HCT116 (cell line): Measurements from ENCODE around the gene TPK1. TPM values are rescaled to one million over a fixed set of nuclear protein-coding genes. Genes with fewer than 3 reads are reported as not detected.

Experiments used
- ATAC-seq: fragments of 200-7000 bp; cut with Tn5 transposase; 2 replicates; pipeline ENCODE4 v1.9.1; 2020; ENCODE audit warnings: mild to moderate bottlenecking, moderate library complexity
- BruUV-seq: library from RNA; stranded (reverse); fragments of 400-500 nt; replicated peaks from 2 replicates; lab custom pipeline; 2021; lab: Mats Ljungman, UMichigan
- CTCF ChIA-PET: fragments of 300-600 bp; sonication (Branson Sonifier 250); formaldehyde crosslinking; loops from one replicate; lab custom pipeline; 2021; ENCODE audit warnings: antibody characterized with exemption; lab: Charles Lee
- POLR2A ChIA-PET: fragments of 300-600, 350-600 bp; sonication (Branson Sonifier 250); formaldehyde crosslinking; loops from one replicate; lab custom pipeline; 2021; ENCODE audit warnings: antibody characterized with exemption; lab: Charles Lee
- RAD21 ChIA-PET, 2 experiments: fragments of 300-600 bp; sonication (Branson Sonifier 250); formaldehyde crosslinking; loops; one replicate each; lab custom pipeline; 2023; ENCODE audit warnings: low total read pairs in 2 of 2; ENCODE audit not compliant: uncharacterized antibody in 2 of 2, unreplicated experiment in 2 of 2, low non-redundant PET in 1 of 2; lab: Charles Lee
- DNase-seq: peaks from one replicate; pipeline ENCODE4 v3.0.0-alpha.2; 2010; ENCODE audit warnings: low read depth, low spot score
- H2AFZ ChIP-seq: fragments of 200-600 bp; shearing (Covaris generic), sonication (generic); 2 replicates; pipeline ENCODE4 v1.6.1; 2017; ENCODE audit warnings: low read depth, mixed run types, mixed read lengths, antibody characterized with exemption, low read length; ENCODE audit not compliant: poor library complexity, severe bottlenecking
- H3K27ac ChIP-seq: 2 replicates; pipeline ENCODE4 v1.5.1; 2012; ENCODE audit warnings: low read depth, low read length
- H3K27me3 ChIP-seq: fragments of 200-600 bp; sonication (generic); 2 replicates; pipeline ENCODE4 v1.6.1; 2016; ENCODE audit warnings: mixed run types, low read length, mixed read lengths; ENCODE audit not compliant: insufficient read depth
- H3K36me3 ChIP-seq, 2 experiments: fragments of 200-500 bp in 1 of 2; fragments of 200-600 bp in 1 of 2; sonication (Bioruptor generic) in 1 of 2; sonication (generic) in 1 of 2; 2 replicates each; pipeline versions ENCODE4 v1.5.1 to v1.6.1; 2014 to 2016; ENCODE audit warnings: low read length in 2 of 2, inconsistent platforms in 1 of 2, mixed read lengths in 1 of 2, mixed run types in 1 of 2; ENCODE audit not compliant: insufficient read depth in 2 of 2, control insufficient read depth in 1 of 2
- H3K4me1 ChIP-seq, 2 experiments: fragments of 200-600 bp in 1 of 2; sonication (generic) in 1 of 2; 2 replicates each; pipeline versions ENCODE4 v1.5.1 to v1.6.1; 2012 to 2017; ENCODE audit warnings: low read length in 2 of 2, inconsistent platforms in 1 of 2, mild to moderate bottlenecking in 1 of 2, mixed read lengths in 1 of 2, mixed run types in 1 of 2, moderate library complexity in 1 of 2; ENCODE audit not compliant: insufficient read depth in 2 of 2, control insufficient read depth in 1 of 2
- H3K4me2 ChIP-seq: fragments of 200-600 bp; sonication (generic); 2 replicates; pipeline ENCODE4 v1.6.1; 2017; ENCODE audit warnings: mixed run types, low read length, mixed read lengths
- H3K4me3 ChIP-seq, 2 experiments: fragments of 200-600 bp in 1 of 2; sonication (generic) in 1 of 2; replicated peaks in 1 of 2; 2 replicates each; pipeline ENCODE4 v1.5.1; 2011 to 2016; ENCODE audit warnings: low read length in 2 of 2, control low read depth in 1 of 2, low read depth in 1 of 2, mild to moderate bottlenecking in 1 of 2, mixed read lengths in 1 of 2, mixed run types in 1 of 2
- H3K79me2 ChIP-seq: fragments of 200-600 bp; sonication (generic); 2 replicates; pipeline ENCODE4 v1.6.1; 2017; ENCODE audit warnings: mild to moderate bottlenecking, mixed run types, low read length, moderate library complexity, mixed read lengths; ENCODE audit not compliant: insufficient read depth
- H3K9ac ChIP-seq: fragments of 200-600 bp; sonication (generic); 2 replicates; pipeline ENCODE4 v1.6.1; 2016; ENCODE audit warnings: low read length, mixed read lengths
- H3K9me2 ChIP-seq: fragments of 200-600 bp; sonication (generic), shearing (Covaris generic); 2 replicates; pipeline ENCODE4 v1.6.1; 2017; ENCODE audit warnings: mixed run types, mild to moderate bottlenecking, moderate library complexity; ENCODE audit not compliant: insufficient read depth
- H3K9me3 ChIP-seq, 2 experiments: fragments of 200-500 bp in 1 of 2; fragments of 200-600 bp in 1 of 2; sonication (Bioruptor generic) in 1 of 2; sonication (generic) in 1 of 2; 2 replicates each; pipeline ENCODE4 v1.6.1; 2014 to 2017; ENCODE audit warnings: low read length in 2 of 2, mixed read lengths in 2 of 2, inconsistent platforms in 1 of 2, low read depth in 1 of 2, mild to moderate bottlenecking in 1 of 2, mixed run types in 1 of 2, moderate library complexity in 1 of 2; ENCODE audit not compliant: control insufficient read depth in 1 of 2, insufficient read depth in 1 of 2
- H4K20me1 ChIP-seq: fragments of 200-600 bp; sonication (generic), shearing (Covaris generic); 2 replicates; pipeline ENCODE4 v1.6.1; 2017; ENCODE audit warnings: mixed run types, mild to moderate bottlenecking, moderate library complexity; ENCODE audit not compliant: insufficient read depth
- ATF3 ChIP-seq: IDR thresholded peaks from 2 replicates; pipeline ENCODE4 v1.6.1; 2012
- CBX3 ChIP-seq: IDR thresholded peaks from 2 replicates; pipeline ENCODE4 v1.6.1; 2012; ENCODE audit warnings: low read depth
- CEBPB ChIP-seq: IDR thresholded peaks from 2 replicates; pipeline ENCODE4 v1.6.1; 2012; ENCODE audit warnings: low read depth
- EGR1 ChIP-seq: IDR thresholded peaks from 2 replicates; pipeline ENCODE4 v1.6.1; 2012; ENCODE audit warnings: low read depth
- ELF1 ChIP-seq: IDR thresholded peaks from 2 replicates; pipeline ENCODE4 v1.6.1; 2012; ENCODE audit warnings: low read depth, borderline replicate concordance
- EZH2 ChIP-seq: fragments of 200-600 bp; sonication (generic); IDR thresholded peaks from 2 replicates; pipeline ENCODE4 v1.6.1; 2017; ENCODE audit warnings: antibody characterized with exemption, mixed run types
- FOSL1 ChIP-seq: IDR thresholded peaks from 2 replicates; pipeline ENCODE4 v1.6.1; 2012; ENCODE audit warnings: low read depth
- JUND ChIP-seq: IDR thresholded peaks from 2 replicates; pipeline ENCODE4 v1.6.1; 2012
- MAX ChIP-seq: IDR thresholded peaks from 2 replicates; pipeline ENCODE4 v1.6.1; 2012
- POLR2A ChIP-seq: IDR thresholded peaks from 2 replicates; pipeline ENCODE4 v1.7.0; 2011; ENCODE audit warnings: borderline replicate concordance; ENCODE audit not compliant: insufficient read depth, insufficient read length; ENCODE audit errors: extremely low read depth
- POLR2AphosphoS5 ChIP-seq: IDR thresholded peaks from 2 replicates; pipeline ENCODE4 v1.6.1; 2011; ENCODE audit warnings: mild to moderate bottlenecking, low read depth, low read length, moderate library complexity
- RAD21 ChIP-seq: IDR thresholded peaks from 2 replicates; pipeline ENCODE4 v1.6.1; 2012; ENCODE audit warnings: low read depth, mild to moderate bottlenecking
- SIN3A ChIP-seq: IDR thresholded peaks from 2 replicates; pipeline ENCODE4 v1.6.1; 2012; ENCODE audit warnings: low read depth
- TCF7L2 ChIP-seq: IDR thresholded peaks from 2 replicates; pipeline ENCODE4 v1.7.0; 2011; ENCODE audit warnings: borderline replicate concordance, inconsistent platforms; ENCODE audit not compliant: insufficient read depth, insufficient read length; ENCODE audit errors: extremely low read depth
- YY1 ChIP-seq: IDR thresholded peaks from 2 replicates; pipeline ENCODE4 v1.6.1; 2011; ENCODE audit warnings: low read length, low read depth, moderate library complexity, mild to moderate bottlenecking; ENCODE audit not compliant: insufficient replicate concordance; ENCODE audit errors: extremely low read depth
- ZFX ChIP-seq: fragments of 450-650 bp; IDR thresholded peaks from 2 replicates; pipeline ENCODE4 v1.6.1; 2017
- ZNF274 ChIP-seq: fragments of 200-500 bp; sonication (Bioruptor generic); IDR thresholded peaks from 2 replicates; pipeline ENCODE4 v1.6.1; 2014; ENCODE audit warnings: mild to moderate bottlenecking, low read depth, low read length, inconsistent platforms
- intact Hi-C: fragments of 100-400 bp; cut with micrococcal nuclease; formaldehyde crosslinking; loops from 2 replicates; pipeline ENCODE4 v1.10.0; 2022
- total RNA-seq: library from RNA; stranded (reverse); gene quantifications from one replicate; pipeline ENCODE4 v1.2.1, GENCODE V29; 2021; ENCODE audit not compliant: unreplicated experiment
- TF ChIP-seq, protein P1 (sequence below), 3 experiments: fragments of 200-600 bp in 1 of 3; sonication (generic) in 1 of 3; IDR thresholded peaks in 2 of 3; conservative IDR thresholded peaks in 1 of 3; 2 replicates each; pipeline ENCODE4 v1.5.1; 2012 to 2017; ENCODE audit warnings: low read depth in 2 of 3, low read length in 2 of 3, antibody characterized with exemption in 1 of 3, borderline replicate concordance in 1 of 3, control low read depth in 1 of 3, mild to moderate bottlenecking in 1 of 3, mixed read lengths in 1 of 3, mixed run types in 1 of 3, moderate library complexity in 1 of 3; ENCODE audit not compliant: insufficient read depth in 1 of 3

Gene TPK1
- total RNA-seq, 1 experiment from 2014 or later, result 5.4 TPM

DNA sequence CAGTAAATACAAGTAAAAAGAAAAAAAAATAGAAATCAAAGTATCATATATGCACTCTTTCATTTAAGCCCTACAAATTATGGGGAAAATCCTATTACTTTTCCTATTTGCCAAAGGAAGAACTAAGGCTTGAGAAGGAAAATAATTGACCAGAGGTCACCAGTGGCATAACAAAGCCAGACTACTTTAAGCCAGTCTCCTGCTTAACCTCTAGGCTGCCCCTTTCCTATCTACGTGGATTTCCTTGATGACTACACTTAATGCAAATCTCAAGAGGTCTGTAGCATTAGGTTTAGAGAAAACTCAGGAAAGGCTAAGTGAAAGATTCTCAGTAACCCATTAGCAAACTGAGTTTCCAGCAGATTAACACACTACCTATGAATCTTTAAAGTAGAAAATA, 49.8 kb downstream of the TPK1 start (continued):
- no peak for TF ChIP-seq MAX
- TF ChIP-seq ATF3, result no peak
- TF ChIP-seq YY1, result no peak
- no peak for TF ChIP-seq EZH2
- no peak for TF ChIP-seq TCF7L2
- TF ChIP-seq RAD21, result no peak
- no peak for TF ChIP-seq POLR2A
- no peak for TF ChIP-seq ZFX

- Histone ChIP-seq H3K4me2 (no peak overlapping the region), H3K9ac (no peak overlapping the region), H3K36me3 (no peaks in the 10 kb centered on the region), H3K27ac (no peak overlapping the region), H3K4me3 (no peak overlapping the region), H4K20me1 (no peaks in the 10 kb centered on the region), H3K4me1 (no peaks in the 10 kb centered on the region), H3K9me2 (no peaks in the 10 kb centered on the region), H2AFZ (no peak overlapping the region), H3K79me2 (no peaks in the 10 kb centered on the region), H3K27me3 (no peaks in the 10 kb centered on the region), H3K9me3 (no peaks in the 10 kb centered on the region)
- ATAC-seq (no peak), DNase-seq (no peak)
- TF ChIP-seq POLR2AphosphoS5, result no peak
- no peak for TF ChIP-seq EGR1
- no peak for TF ChIP-seq ZNF274
- TF ChIP-seq ATF3, result no peak
- TF ChIP-seq CBX3, result no peak
- TF ChIP-seq JUND, result no peak
- TF ChIP-seq RAD21, result no peak
- TF ChIP-seq CEBPB, result no peak
- no peak for TF ChIP-seq ELF1
- no peak for TF ChIP-seq ZFX
- TF ChIP-seq, protein P1, sequence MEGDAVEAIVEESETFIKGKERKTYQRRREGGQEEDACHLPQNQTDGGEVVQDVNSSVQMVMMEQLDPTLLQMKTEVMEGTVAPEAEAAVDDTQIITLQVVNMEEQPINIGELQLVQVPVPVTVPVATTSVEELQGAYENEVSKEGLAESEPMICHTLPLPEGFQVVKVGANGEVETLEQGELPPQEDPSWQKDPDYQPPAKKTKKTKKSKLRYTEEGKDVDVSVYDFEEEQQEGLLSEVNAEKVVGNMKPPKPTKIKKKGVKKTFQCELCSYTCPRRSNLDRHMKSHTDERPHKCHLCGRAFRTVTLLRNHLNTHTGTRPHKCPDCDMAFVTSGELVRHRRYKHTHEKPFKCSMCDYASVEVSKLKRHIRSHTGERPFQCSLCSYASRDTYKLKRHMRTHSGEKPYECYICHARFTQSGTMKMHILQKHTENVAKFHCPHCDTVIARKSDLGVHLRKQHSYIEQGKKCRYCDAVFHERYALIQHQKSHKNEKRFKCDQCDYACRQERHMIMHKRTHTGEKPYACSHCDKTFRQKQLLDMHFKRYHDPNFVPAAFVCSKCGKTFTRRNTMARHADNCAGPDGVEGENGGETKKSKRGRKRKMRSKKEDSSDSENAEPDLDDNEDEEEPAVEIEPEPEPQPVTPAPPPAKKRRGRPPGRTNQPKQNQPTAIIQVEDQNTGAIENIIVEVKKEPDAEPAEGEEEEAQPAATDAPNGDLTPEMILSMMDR (IDR thresholded peaks at IDR 0.05 in 2 of 3, conservative IDR thresholded peaks at IDR 0.05 in 1 of 3; ENCODE audit: borderline replicate concordance in 1 of 3, insufficient read depth in 1 of 3, low read depth in 2 of 3, low read length in 2 of 3), result no peak
- TF ChIP-seq SIN3A, result no peak
- TF ChIP-seq FOSL1, result no peak
- TF ChIP-seq YY1, result no peak
- no peak for TF ChIP-seq TCF7L2
- no peak for TF ChIP-seq MAX
- no peak for TF ChIP-seq POLR2A
- intact Hi-C loops, result no loop called here
- POLR2A ChIA-PET, result no interaction called here
- RAD21 ChIA-PET, result no interaction called here
- BruUV-seq, result no TSS peak
- CTCF ChIA-PET, result interaction anchor here (0.8 kb wide), 1 partner anchor 50 kb away, joined by 3 read pairs; the partner anchor contains the start of gene TPK1
Measured at GRCh38 chr7:144785521-144785920, 50.3 kb downstream of the TPK1 start.
